ENCODE data around the gene FOXE3. TPM values are rescaled to one million over a fixed set of nuclear protein-coding genes. Genes with fewer than 3 reads are reported as not detected.

FOXE3 gene
- total and polyA plus RNA-seq, 2 of the 4 experiments (the other 2 are of a cell fraction): 0.12 TPM; not detected in 1

- no peak for TF ChIP-seq CHD1 (IDR thresholded peaks at IDR 0.05; ENCODE audit: low read depth, low read length)
These were observed 459 bp downstream of the FOXE3 start (continued) for GRCh38 chr1:47416319-47417169.

DNA sequence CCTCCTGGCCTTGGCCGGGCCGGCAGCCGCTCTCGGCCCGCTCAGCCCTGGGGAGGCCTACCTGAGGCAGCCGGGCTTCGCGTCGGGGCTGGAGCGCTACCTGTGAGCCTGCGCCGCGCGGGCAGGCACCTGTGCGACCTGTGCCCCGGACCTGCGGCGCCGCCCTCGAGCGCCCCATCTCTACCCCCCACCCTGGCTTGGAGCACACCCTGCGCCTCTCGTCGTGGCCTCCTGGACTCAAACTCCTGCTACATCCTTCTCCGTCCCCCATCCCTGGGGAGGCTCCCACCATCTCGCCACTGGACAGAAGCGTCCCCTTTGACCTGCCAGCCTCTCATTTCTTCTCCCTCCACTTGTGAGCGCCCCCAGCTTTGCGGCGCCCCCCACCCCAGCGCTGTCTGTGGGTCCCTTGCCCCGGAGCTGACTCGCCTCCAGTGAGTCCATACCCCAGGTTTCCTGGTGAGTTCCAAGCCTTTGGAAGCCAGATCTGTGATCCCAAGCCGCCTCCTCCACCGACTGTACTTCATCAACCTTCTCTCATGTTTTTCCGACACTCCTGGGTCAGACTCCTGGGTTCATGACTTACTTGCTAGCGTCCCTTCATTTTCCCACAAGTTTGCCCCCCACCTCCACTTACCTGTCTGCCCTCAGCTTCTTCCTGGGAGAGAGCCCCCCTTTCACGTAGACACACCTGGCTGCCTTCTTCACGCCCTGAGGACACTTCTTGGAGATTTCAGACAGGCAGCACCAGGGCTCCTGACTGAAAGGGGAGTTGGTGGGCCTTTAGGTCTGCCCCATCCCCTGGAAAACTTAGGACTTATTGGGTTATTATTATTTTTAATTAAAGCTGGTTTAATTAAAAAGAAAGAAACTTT is 1.3 kb downstream of the FOXE3 start:
- Histone ChIP-seq H3K4me3 (ENCODE audit: insufficient read depth, low read depth, low read length) (no peak overlapping the region), H2BK120ac (ENCODE audit: low read depth, low read length) (no peak overlapping the region), H3K56ac (ENCODE audit: extremely low read depth, insufficient read depth, low read length) (no peak overlapping the region), H3K79me1 (ENCODE audit: low read depth in 1 of 2, low read length in 2 of 2) (no peaks in the 10 kb centered on the region), H3K27ac (ENCODE audit: insufficient read depth, low read length) (no peak overlapping the region), H4K91ac (ENCODE audit: insufficient read depth, low read depth, low read length) (no peak overlapping the region), H2BK15ac (ENCODE audit: low read depth, low read length) (no peak overlapping the region), H3K9me1 (ENCODE audit: insufficient read depth, low read length) (no peaks in the 10 kb centered on the region), H3K23ac (ENCODE audit: low read depth, low read length) (no peak overlapping the region), H4K8ac (ENCODE audit: low read depth in 2 of 2, low read length in 2 of 2) (no peak overlapping the region), H3K4me2 (ENCODE audit: low read depth, low read length) (no peak overlapping the region), H4K5ac (ENCODE audit: low read depth, low read length) (no peak overlapping the region), H2AFZ (replicated peaks; ENCODE audit: low read length, poor library complexity) (peak overlapping the region; percentile 33), H2AK5ac (ENCODE audit: low read depth, low read length) (no peak overlapping the region), H3K36me3 (ENCODE audit: control insufficient read depth, insufficient read depth, low read length) (no peaks in the 10 kb centered on the region), H3K9me3 (ENCODE audit: control insufficient read depth, insufficient read depth, low read length) (no peaks in the 10 kb centered on the region), H4K20me1 (ENCODE audit: insufficient read depth, low read length) (peaks cover 2% of the 10 kb centered on the region; the same call in 1 of the 2 replicates), H2BK20ac (ENCODE audit: low read depth, low read length) (no peak overlapping the region), H2AK9ac (replicated peaks; ENCODE audit: low read depth, low read length, poor library complexity) (peak overlapping the region; percentile 19), H3K27me3 (ENCODE audit: control insufficient read depth, insufficient read depth, low read length) (peaks cover 48% of the 10 kb centered on the region), H3K9ac (ENCODE audit: low read depth, low read length) (no peak overlapping the region), H3K18ac (ENCODE audit: low read depth, low read length) (no peak overlapping the region), H3K4ac (ENCODE audit: low read depth, low read length) (no peak overlapping the region), H2BK5ac (ENCODE audit: low read depth, low read length, poor library complexity, severe bottlenecking) (no peak overlapping the region), H3K4me1 (ENCODE audit: control insufficient read depth, insufficient read depth, low read length) (no peaks in the 10 kb centered on the region), H3K14ac (replicated peaks; ENCODE audit: low read depth, low read length) (no peak overlapping the region)
- ChIA-PET POLR2A (ENCODE audit: unreplicated experiment) (no interaction called here), CTCF (interaction anchor here (1.3 kb wide), 1 partner anchor 29 kb away, joined by 6 read pairs; no protein-coding TSS in a partner anchor)
- dilution Hi-C loops (cut with HindIII; ENCODE audit: low sequenced_read_pairs, unreplicated experiment) (no loop called here), intact Hi-C loops (cut with micrococcal nuclease) (no loop called here), in situ Hi-C loops (cut with MboI; ENCODE audit: low sequenced_read_pairs) (no loop called here)
- no peak for ATAC-seq (ENCODE audit: low read depth)
- BruUV-seq (replicated peaks): no TSS peak
- no peak for TF ChIP-seq FOS (IDR thresholded peaks at IDR 0.05; ENCODE audit: low read depth, low read length)
- WGBS, 2 experiments (ENCODE audit: extremely low coverage in 2 of 2, insufficient read length in 1 of 2): 40% methylated on average over 8 of the region's 39 CpGs; no CpG with 5 or more reads in 1 of the 2 experiments
- no peak for DNase-seq
